GM04503 (cell line): ENCODE results near the gene BACE1-AS.

Source experiments
- DNase-seq: peaks from one replicate; pipeline ENCODE4 v3.0.0-alpha.2; 2012; ENCODE audit warnings: low read depth

Gene BACE1-AS

DNA sequence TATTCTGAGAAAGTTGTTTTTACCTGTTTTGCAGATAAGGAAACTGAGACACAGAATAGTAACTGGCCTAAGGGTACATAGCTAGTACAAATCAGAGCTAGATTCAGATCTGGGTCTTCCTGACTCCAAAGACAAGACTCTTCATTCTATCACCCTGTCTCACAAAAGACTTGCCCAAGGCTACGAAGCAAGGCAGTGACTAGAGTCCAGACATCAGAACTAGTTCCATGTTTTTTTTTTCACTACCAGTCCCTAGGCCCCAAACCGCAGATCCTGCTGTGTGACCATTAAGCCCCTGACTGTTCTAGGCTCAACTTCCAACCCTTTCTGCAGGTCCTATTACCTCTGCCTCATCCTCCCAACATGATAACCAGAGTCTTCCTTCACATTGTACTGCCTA, 1.5 kb downstream of the BACE1-AS start:
- no peak for DNase-seq

- no peak for DNase-seq
Measured at GRCh38 chr11:117295438-117296137, 4.4 kb downstream of the BACE1-AS start.

DNA sequence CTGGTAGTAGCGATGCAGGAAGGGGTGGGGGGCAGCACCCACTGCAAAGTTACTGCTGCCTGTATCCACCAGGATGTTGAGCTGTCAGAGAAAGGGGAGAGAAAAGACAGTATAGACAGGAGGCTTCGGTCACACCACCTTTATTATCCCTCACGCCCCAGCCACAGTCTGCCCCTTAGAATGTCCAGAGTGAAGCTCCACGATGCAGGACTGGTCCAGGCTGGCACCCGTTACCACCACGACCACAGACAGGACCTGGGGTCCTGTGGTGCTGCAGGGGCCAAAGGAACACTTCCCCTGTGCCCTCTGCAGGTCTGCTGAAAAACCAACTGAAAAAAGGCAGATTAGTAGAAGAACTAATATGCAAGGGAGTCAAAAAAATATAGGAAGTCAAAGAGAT, 5.7 kb downstream of the BACE1-AS start:
- DNase-seq: no peak

DNA sequence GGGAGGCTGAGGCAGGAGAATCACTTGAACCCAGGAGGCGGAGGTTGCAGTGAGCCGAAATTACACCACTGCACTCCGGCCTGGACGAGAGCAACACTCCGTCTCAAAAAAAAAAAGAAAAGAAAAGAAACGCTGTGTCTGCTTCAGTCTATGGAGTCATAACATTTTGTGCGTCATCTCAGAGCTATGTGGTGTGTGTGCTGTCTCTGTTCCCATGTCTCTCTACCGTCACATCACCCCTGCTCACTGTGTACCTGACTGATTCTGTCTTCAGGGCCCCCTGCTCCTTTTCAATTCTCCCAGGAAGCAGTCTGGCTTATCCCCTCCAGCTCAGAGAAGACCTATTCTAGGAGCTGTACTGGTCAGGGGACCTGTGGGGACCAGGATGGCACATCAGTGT, 7.0 kb downstream of the BACE1-AS start:
- DNase-seq: no peak

GRCh38 chr11:117299351-117300282, 8.5 kb downstream of the BACE1-AS start:
- no peak for DNase-seq

- DNase-seq: no peak
Measured at GRCh38 chr11:117300283-117300663, 9.1 kb downstream of the BACE1-AS start.

GRCh38 chr11:117300773-117301172, 9.6 kb downstream of the BACE1-AS start:
- DNase-seq: no peak

GRCh38 chr11:117302228-117302627, 11.1 kb downstream of the BACE1-AS start:
- no peak for DNase-seq

GRCh38 chr11:117303101-117303500, 12.0 kb downstream of the BACE1-AS start:
- DNase-seq: no peak

DNA sequence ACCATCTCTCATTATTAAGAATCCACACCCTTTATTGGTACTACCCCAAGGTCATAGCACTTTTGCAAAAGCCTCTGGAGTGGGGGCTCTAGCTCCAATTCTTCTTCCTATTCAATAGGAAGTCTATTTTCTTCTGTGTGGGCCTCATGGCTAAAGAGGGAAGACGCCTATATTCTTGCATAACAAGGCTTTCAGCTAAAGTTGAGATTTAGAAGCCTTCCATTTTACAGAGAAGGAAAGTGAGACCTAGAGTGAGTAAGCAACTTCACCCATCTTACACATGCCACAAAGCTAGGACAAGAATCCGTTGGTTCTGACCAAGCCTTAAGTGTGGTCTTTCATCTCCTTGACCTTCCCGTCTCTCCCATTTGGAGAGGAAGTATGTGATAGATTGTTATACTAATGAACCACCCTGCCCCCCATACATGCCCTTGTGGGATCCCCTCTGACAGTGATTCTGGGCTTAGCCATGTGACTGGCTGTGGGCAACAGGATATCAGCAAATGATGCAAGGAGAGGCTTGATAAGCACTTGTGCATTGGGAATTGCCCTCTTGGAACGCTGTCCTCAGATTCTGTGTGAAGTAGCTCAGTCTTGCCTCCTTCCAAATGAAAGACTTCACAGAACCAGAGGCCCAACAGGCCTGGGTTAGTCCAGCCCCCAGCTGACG, 12.6 kb downstream of the BACE1-AS start:
- no peak for DNase-seq

DNA sequence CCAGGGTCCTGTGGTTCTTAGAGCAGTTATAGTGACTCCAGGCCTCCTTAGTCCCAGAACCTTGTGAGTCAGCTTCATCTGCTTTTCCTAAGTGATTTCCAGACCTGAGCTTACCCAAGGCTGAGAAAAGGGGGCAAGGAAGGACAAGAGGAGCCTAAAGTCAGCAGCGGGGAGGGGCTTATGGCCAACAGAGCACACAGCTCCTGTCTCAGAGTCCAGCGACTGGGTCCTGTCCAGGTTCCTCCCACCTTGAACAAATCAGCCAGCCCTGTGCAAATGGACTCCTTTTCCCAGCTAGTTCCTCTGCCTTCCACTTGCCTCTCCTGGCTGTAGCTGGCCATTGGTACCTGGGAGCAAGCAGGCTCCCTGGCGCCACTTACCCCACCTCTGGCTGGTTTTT, 14.0 kb downstream of the BACE1-AS start:
- DNase-seq: no peak

DNA sequence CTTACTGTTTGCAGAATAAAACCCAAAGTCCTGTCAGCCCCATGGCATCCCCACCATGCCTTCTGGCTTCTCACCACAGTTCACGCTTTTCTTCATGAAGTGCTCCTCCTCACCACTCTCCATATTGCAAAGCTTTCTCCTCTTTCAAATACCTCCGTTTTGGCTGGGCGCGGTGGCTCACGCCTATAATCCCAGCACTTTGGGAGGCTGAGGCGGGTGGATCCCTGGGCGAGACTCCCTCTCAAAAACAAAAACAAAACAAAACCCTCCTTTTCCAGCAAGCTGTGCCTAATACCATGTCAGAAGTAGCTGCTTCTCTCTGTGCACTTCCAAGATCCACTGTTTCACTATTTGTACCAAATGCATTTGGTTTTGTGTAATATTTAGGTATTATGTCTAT, 18.2 kb downstream of the BACE1-AS start:
- no peak for DNase-seq

DNA sequence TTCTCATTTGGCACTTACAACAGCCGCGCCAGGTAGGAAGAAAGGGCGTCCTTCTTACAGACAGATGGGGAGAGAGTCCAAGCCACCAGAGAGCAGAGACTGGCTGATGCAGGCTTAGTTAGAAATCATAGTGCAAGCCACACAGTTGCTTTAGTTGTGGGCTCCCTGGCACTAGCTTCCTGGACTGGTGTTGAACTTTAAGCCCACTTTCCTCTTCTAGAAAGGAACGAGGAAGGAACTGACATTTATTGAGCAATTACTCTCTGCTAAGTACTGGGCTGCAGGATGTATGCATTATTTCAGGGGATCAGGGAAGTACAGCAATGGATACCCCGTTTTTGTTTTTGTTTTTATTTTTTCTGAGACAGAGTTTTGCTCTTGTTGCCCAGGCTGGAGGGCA, 21.9 kb downstream of the BACE1-AS start:
- no peak for DNase-seq

DNA sequence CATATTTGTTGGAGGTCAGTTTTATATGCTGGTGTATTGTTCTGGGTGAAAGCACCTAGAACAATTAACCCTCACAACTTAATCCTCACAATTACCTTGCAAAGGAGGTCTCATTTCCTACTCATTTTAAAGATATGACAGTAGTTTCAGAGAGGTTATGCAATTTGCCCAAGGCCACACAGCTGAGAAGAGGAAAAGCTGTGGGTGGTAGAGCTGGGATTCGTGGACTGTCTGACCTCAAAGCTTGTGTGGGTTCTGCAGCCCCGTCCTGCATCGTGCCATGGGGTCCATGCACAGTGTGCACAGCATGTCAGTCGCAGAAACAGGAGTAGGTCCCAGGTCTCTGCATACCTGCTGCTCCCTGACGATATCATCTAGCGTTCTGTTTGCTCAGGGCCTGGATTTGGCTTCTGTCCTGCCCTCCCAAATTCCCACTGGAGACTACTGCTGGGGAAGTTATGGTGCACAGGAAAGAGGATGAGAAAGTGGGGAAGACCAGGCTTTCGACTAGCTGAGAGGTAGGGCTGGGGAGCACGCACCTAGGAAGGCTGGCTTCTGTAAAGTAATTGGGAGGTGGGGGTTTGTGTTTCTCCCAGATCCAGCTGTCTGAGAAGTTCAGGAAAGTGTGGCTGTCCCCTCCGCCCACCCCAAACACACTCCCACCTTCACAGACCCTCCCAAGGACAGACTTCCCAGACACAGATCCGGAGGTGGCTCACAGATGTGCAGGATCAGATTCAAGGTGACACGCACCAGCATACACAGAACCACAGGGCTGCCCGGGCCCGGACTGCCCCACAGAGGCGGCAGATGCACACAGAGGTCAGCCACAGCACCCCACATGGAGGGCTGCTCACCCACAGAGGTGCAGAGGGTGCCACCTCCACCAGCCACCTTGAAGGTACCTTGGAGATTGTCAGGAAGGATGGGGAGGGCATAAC, 23.0 kb downstream of the BACE1-AS start:
- no peak for DNase-seq

DNA sequence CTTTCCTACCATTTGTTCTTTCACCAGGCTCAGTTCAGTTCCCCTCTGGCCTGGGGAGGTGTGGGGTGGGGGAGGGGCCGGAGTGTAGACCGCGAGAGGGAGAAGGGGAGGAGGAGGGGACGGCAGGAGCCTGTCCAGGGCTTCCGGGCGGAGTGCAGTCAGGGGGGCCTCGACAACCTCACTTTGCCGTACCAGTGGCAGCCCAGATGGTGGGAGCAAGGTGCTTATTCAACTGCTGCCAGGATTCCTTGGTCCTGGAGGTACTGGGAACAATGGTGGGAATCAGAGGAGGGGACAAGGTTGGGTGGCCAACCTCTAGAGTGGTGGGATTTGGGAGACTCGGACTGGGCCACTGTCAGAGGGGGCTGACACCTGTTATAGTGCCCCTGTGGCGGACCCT, 23.7 kb downstream of the BACE1-AS start:
- no peak for DNase-seq

DNA sequence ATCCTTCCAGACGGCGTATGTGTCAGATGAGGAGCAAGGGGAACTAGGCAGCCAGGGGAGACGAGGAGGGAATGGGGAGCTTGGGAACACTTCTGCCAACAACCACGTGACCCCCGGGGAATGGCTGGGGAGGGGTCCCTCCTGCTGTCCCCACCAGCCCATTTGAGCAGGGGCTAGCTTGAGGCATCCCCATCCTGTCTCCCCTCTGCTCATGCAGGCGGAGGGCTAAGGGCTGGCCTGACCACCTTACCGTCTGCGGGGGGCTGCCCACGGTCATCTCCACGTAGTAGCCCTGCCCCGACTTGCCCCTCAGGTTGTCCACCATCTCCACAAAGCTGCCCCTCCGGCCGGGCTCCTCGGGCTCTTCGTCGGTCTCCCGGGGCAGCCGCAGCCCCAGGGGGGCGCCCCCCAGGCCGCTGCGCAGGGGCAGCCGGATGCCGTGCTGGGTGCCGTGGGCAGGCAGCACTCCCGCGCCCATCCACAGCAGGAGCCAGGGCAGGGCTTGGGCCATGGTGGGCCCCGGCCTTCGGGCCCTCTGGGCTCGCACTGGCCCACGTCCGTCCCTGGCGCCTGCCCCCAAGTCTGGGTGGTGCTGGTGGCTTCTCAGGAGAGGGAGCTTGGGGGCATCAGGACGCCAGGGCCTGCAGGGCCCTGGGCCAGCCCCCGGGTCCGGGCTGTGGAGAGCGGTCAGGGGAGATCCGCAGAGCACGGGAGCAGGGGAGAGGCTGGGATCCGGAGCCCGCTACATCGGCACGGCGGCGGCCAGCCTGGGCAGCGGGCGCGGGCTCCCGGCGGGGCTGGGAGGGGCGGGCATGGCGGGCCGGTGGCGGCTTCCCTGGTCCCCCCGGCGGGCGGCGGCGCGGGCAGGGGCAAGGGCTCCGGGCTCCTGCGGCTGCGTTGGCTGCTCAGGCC, 24.4 kb downstream of the BACE1-AS start:
- DNase-seq: no peak

DNA sequence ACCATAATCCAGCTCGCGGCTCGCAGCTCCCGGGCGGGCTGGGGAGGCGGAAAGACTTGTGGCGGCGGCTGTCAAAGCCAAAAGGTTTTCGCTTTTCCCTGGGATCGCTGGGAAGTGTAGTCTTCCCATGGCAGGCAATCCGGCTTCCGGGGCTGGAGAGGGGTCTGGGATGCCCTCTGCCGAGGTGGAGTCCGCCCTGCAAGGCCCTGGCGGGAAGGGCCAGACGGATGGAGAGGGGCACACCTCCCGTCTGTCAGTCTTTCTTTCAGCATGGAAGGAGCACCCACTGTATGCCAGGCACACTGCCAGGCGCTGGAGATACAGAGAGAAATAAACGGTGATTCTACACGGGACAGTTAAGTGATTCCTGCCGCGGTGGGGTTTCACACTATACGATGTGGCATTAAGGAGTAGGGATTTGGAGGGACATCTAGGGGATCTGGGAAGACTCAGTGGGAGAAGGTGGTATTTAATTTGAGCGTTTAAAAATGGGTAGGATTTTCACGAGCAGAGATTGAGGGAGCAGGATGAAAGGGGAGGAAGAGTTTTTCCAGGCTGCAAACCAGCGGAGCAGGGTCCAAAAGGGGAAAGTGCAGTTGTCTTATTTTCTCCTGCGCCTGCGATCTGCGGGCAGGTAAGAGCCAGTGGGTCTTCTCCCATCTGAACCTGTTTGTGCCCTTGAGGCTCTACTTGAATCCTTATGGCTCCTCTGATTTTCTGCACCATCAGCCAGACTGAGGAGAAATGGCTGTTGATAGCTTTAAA, 25.2 kb downstream of the BACE1-AS start, which contains the start of gene BACE1:
Gene BACE1 (minus strand): TSS at position 60 of the 765 bp plus-strand sequence. CDS start 461 bp downstream, outside the sequence.
- peak; percentile 39 for DNase-seq

DNA sequence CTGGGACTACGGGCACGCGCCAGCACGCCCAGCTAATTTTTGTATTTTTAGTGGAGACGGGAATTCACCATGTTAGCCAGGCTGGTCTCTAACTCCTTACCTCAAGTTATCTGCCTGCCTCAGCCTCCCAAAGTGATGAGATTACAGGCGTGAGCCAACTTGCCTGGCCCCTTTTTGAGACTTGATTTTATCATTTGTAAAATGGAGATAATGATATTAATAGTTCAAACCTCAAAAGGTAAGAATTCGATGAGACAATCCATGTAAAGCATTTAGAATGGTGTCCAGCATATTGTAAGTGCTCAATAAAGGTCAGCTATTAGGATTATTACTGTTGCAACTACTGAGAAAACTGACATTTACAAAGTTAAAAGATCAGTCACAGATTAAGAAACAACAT, 27.6 kb downstream of the BACE1-AS start:
- DNase-seq: no peak

DNA sequence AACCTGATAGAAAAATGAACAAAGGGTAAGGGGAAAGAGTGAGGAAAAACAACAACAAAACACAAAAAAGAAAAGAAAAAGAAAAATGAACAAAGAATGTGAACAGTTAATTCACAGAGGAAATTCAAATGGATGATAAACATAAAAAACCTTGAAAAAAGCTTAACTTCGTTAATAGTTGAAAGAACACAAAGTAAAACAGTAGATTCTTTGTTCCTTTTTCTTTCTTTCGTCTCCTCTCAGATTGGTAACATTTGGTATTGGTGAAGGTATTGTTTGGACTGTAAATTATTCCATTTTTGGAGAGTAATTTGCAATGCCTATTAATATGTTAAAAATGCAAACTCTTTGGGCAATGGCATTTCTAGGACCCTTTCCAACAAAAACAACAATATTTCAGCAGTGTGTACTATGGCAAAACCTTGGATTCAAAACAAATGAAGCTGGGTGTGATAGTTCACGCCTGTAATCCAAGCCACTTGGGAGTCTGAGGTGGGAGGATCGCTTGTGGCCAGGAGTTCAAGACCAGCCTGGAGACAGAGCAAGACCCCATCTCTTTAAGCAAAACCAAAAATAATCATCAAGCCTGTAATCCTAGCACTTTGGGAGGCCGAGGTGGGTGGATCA, 28.2 kb downstream of the BACE1-AS start:
- DNase-seq: peak; percentile 73
